HG02973 (cell line): ENCODE data around the gene C7orf33.
"Not testable (repeated sequence)": the region's sequence is repeated elsewhere in the genome, so short reads cannot be mapped to it uniquely, and the experiment has no call there.

Experiments
- ATAC-seq: cut with Tn5 transposase; IDR thresholded peaks from one replicate; pipeline ENCODE4 v1.9.1; 2021; ENCODE audit warnings: moderate library complexity; ENCODE audit not compliant: unreplicated experiment

C7orf33 gene

GRCh38 chr7:148579366-148579765 lies 11.2 kb upstream of the C7orf33 start:
- no peak for ATAC-seq

- ATAC-seq, result no peak
These were observed 10.1 kb upstream of the C7orf33 start for GRCh38 chr7:148580446-148580845.

- ATAC-seq, result no peak
These were observed 8.9 kb upstream of the C7orf33 start for GRCh38 chr7:148581624-148582023.

GRCh38 chr7:148584154-148584827 lies 6.3 kb upstream of the C7orf33 start:
- ATAC-seq, result peak; percentile 98

- ATAC-seq, result no peak
These were observed 5.2 kb upstream of the C7orf33 start for GRCh38 chr7:148585399-148585798.

GRCh38 chr7:148587076-148587475 lies 3.5 kb upstream of the C7orf33 start:
- ATAC-seq, result no peak

GRCh38 chr7:148588168-148588567 lies 2.4 kb upstream of the C7orf33 start:
- no peak for ATAC-seq

- no peak for ATAC-seq
These were observed 1.9 kb upstream of the C7orf33 start for GRCh38 chr7:148588670-148589131.

GRCh38 chr7:148589640-148590039 lies 926 bp upstream of the C7orf33 start:
- no peak for ATAC-seq

GRCh38 chr7:148596354-148596753 lies 5.8 kb downstream of the C7orf33 start:
- ATAC-seq, result not testable (repeated sequence)

GRCh38 chr7:148598351-148598750 lies 7.8 kb downstream of the C7orf33 start:
- no peak for ATAC-seq

- no peak for ATAC-seq
These were observed 14.8 kb downstream of the C7orf33 start for GRCh38 chr7:148605350-148605749.

GRCh38 chr7:148607151-148607661 lies 16.6 kb downstream of the C7orf33 start:
- ATAC-seq, result no peak

- no peak for ATAC-seq
These were observed 18.6 kb downstream of the C7orf33 start for GRCh38 chr7:148609045-148609725.

GRCh38 chr7:148611692-148612091 lies 21.1 kb downstream of the C7orf33 start:
- no peak for ATAC-seq

GRCh38 chr7:148615085-148615730 lies 24.6 kb downstream of the C7orf33 start:
- no peak for ATAC-seq

- no peak for ATAC-seq
These were observed 30.3 kb downstream of the C7orf33 start for GRCh38 chr7:148620749-148621359.

GRCh38 chr7:148621563-148621962 lies 31.0 kb downstream of the C7orf33 start:
- ATAC-seq, result no peak

- ATAC-seq, result no peak
These were observed 32.5 kb downstream of the C7orf33 start for GRCh38 chr7:148622887-148623585.

- no peak for ATAC-seq
These were observed 33.2 kb downstream of the C7orf33 start for GRCh38 chr7:148623586-148624282.
